HG02981 (cell line): ENCODE data around the gene CRYBG2.
"Not testable (repeated sequence)": the region's sequence is repeated elsewhere in the genome, so short reads cannot be mapped to it uniquely, and the experiment has no call there.

Source experiments
- ATAC-seq: cut with Tn5 transposase; IDR thresholded peaks from one replicate; pipeline ENCODE4 v1.9.1; 2021; ENCODE audit warnings: mild to moderate bottlenecking, moderate library complexity; ENCODE audit not compliant: unreplicated experiment

CRYBG2 gene

DNA sequence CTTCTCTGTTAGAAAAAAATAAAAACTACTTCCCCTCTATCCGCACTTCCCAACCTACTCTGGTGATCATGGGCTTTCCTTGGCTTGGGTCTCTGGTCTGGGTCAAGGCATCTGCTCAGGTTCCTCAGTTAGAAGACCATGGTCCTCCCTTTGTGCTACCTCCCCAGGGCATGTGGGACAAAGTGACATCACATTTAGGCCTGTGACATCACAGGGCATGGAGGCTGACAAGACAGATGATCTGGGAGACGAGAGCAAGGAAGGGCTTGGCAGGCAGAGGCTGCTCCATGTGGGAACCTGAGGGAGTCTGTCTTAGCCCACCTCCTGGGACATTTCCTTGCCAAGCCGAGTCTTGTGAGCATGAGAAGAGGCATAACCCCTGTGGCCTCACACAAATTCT is 18.7 kb upstream of the CRYBG2 start, which contains the start of gene ZNF683:
TSS of gene ZNF683 (minus strand) at position 140 of the 400 bp plus-strand sequence. CDS start 4,179 bp downstream, outside the sequence.
- not testable (repeated sequence) for ATAC-seq

- no peak for ATAC-seq
These were observed 18.1 kb upstream of the CRYBG2 start for GRCh38 chr1:26372039-26372438.

DNA sequence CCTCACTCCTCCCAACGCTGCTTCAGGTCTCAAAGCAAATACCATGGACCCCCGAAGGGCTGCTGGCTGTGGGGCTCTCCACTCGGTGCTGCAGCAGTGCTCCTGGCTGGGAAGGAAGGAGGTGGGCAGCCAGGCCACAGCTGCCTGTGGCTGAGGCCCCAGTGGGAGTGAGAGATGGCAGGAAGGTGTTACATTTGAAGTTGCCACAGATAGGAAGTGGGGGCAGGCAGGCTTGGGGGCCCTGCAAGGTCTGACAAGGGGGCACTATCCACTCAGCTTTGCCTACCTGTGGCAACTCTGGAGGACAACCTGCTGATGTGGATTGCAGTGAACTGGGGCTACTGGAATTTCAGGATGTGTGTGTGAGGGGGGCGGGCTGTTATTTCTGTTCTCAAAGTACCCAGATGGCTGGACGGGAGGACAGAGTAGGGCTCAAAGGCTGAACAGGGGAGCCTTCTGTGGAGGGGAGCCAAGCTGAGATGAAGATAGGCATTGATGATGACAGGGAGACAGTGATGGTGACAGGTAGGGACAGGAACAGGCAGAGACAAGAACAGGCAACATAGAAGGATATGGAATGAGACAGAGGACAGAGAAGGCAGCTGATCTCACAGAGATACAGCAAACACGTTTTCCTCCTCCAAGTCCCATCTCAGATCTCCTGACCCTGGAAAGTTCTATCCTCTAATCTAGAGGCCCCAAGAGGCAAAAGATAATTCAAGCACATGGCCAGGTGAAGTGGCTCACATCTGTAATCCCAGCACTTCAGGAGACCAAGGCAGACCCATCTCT is 16.9 kb upstream of the CRYBG2 start:
- ATAC-seq = no peak

DNA sequence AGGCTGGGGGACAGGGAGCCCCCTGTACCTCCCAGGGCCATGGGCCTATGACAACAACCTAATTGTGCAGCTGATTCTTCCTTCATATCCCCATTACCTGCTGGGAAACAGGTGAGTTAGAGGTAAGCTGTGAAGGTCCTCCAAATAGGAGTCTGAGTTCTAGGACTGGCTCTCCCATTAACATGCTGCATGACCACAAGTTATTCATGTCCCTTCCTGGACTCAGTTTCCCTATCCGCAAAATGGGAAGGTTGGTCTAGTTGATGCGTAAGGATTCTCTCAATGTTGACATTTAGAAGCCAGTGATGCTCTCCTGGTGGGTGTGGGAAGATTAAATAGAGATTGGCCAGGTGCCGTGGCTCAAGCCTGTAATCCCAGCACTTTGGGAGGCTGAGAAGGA is 14.6 kb upstream of the CRYBG2 start:
- no peak for ATAC-seq

- no peak for ATAC-seq
These were observed 14.1 kb upstream of the CRYBG2 start for GRCh38 chr1:26368006-26368405.

- ATAC-seq = no peak
These were observed 13.5 kb upstream of the CRYBG2 start for GRCh38 chr1:26367441-26367840.

GRCh38 chr1:26364956-26365355 is 11.0 kb upstream of the CRYBG2 start:
- no peak for ATAC-seq

GRCh38 chr1:26363549-26364448 is 9.9 kb upstream of the CRYBG2 start:
- ATAC-seq = no peak

- no peak for ATAC-seq
These were observed 8.4 kb upstream of the CRYBG2 start for GRCh38 chr1:26362331-26362730.

DNA sequence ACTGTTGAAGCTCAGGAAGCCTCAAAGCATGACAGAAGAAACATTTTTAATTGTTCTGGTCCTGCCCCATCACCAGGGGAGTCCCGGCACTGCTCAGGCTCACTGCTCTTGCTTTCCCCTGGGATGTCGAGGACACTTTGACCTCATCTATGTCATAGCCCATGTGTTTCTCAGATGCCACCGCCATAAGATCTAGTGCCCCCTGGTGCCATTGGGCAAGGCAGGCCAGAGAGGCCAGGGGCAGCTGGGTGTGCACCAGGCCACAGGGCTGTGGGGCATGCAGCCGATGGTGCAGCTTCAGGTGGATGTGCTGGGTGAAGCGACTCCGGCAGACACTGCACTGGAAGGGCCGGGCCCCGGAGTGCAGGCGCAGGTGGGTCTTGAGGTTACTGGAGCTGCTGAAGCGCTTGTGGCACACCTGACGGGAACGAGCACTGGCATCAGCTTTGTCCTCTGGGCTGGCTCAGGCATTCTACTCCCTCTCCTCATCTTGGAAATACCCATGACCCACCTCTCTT is 7.7 kb upstream of the CRYBG2 start:
- no peak for ATAC-seq

DNA sequence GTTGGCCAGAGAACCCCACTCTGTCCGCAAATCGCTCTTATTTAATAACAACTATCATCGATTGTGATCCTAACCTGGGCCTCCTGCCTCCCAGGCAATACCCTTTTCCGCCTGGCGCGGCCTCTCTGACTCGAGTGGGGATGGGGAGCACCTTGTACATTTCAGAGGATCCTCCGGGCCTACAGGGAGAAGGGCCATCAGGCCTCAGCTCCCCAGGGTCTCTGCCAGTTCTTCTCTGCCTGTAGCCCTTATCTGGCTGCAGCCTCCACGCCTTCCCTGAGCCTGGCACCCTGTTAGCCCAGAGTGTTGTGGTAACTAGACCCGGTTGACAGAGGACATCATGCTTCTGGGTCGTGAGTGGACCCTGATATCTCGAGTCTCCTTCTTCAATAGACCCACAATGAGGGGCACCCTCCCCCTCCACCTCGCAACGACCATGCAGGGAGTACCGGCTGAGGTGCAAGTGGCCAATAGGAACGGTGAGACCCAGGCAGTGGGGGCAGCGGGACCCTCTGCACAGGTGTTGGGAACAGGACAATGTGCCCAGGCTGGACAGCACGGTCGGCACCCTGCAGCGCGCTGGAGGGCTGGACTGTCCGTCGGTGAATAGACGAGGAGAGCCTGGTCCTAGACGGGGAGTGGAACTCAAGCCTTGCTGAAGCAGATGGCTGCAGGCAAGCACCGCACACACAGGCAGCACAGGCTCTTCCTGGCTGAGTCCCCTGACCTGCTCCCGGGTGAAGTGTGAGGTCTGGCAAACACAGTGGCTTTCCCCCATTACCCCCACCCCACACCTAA is 7.1 kb upstream of the CRYBG2 start:
- no peak for ATAC-seq

DNA sequence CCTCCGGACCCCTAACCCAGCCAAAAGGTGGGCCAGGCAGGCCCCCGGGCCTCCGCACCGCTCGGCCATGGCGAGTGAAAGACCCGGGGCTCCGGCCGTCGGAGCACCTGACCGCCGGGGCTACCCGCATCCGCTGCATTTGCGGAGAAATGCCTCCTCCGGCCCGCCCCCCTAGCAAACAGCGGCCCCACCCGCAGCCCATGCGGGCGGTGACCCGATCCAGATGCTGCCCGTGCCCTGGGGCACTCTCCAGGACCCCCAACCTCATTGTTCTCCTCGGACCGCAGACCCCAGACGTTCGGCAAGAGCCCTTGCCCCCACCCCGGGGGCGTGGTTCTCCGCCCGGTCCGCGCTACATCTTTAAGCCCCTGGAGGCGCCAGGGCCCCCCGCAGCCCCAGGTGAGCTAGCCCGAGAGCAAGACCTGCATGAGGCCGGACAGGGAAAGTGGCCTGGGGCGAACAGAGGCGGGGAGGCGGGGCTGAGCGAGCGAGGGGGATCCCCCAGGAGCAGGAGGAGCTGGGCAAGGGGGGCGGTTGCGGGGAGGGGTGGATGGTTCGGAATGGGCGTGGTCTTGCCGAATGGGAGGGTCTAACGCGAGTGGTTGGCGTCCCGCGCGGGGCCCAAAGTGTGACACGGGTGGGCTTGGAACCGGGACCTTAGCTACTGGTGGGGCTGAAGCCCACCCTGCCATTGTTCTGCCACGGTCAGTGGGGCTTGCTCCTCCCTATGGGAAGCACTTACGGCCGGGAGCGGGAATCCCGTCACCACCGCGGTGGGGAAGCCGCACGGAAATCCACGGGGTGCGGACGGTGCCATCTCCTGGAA is 6.3 kb upstream of the CRYBG2 start:
- no peak for ATAC-seq

- no peak for ATAC-seq
These were observed 4.8 kb upstream of the CRYBG2 start for GRCh38 chr1:26358411-26359384.

DNA sequence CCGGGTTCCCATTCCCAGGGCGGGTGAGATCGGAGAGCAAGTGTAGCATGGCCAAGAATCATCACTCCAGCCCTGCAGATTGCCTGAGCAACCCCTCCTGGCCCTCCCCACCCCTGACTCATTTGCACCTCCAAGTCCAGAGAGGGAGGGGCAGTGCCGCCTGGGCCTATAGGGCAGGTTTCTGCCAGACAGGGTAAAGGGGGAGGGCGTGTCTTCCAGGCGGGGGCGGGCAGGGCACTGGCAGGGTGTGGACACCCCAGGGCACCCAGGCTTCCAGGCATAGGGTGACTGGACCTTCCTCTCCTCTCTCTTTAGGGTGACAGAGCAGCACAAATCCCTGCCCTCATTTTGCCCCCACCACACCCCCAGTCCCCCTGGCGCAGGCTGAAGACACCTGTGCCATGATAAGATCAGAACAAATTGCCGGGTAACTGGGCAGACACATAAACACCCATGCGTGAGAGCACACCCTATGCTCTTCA is 3.2 kb upstream of the CRYBG2 start:
- ATAC-seq = no peak

DNA sequence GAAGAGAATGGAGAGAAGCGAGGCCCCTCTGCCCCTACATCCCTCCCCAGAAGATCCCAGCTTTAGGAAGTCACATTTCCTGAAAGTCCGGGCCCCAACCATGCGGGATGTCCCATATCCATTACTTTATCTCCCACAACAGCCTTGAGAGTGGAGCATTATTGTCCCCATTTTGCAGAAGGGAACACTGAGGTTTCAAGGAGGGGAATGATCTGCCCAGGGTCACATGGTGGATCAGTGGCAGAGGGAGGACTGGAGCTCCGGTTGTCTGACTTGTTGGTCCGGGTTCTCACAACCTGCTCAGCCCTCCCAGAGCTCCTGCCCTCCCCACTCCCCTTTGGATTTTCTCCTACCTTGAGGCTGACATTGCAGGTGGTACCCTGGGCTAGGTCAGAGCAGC is 2.2 kb upstream of the CRYBG2 start:
- no peak for ATAC-seq

GRCh38 chr1:26354972-26355371 is 1.0 kb upstream of the CRYBG2 start:
- ATAC-seq = no peak

DNA sequence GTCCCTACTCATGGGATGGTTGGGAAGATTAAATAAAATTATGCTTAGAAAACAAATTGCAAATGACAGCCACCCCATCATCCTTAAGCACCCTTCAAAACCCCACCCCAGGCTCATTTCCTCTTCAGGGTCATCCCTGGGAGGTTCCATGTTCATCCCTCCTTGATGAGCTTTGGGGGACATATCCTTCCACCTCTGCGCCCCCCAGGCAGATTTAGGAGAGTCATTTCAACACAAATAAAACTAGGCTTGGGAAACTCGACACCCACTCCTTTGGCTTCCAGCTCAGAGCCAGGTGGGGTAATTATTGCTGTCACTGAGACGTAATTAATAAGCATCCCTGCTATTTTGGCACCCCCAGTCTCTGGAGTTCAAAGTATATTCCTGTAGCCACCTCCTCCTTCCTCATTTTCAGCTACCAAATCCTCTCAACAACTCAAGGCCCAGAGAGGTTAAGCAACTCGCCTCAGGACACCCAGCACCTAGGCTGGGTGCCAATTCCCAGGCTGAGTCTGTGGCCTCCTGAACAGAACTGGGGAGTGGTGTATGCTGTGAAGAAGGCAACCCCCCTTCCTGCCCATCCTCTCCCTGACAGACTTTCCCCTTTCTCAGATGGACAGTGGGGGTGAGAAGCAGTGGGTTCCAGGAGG is 595 bp downstream of the CRYBG2 start:
- ATAC-seq = no peak

DNA sequence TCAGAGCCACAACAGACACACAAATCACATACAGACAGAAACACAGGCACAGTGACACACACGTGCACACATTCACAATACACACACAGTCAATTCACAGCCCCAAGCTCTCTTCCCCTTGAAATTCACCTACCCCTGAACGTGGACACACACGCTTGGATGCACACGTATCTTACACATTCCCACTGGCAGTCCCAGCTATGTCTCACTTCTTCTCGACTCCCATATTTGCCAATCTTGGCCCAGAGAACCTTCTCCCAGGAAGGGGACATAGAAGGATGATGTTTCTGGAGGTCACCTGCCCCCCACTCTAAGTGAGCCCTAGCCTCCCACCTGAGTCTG is 1.6 kb downstream of the CRYBG2 start:
- ATAC-seq = no peak
